Measurements from ENCODE around the gene ELMO2.
A peak's percentile ranks its signal among the peaks of the same experiment; 100 is the strongest.

ELMO2 gene, protein sequence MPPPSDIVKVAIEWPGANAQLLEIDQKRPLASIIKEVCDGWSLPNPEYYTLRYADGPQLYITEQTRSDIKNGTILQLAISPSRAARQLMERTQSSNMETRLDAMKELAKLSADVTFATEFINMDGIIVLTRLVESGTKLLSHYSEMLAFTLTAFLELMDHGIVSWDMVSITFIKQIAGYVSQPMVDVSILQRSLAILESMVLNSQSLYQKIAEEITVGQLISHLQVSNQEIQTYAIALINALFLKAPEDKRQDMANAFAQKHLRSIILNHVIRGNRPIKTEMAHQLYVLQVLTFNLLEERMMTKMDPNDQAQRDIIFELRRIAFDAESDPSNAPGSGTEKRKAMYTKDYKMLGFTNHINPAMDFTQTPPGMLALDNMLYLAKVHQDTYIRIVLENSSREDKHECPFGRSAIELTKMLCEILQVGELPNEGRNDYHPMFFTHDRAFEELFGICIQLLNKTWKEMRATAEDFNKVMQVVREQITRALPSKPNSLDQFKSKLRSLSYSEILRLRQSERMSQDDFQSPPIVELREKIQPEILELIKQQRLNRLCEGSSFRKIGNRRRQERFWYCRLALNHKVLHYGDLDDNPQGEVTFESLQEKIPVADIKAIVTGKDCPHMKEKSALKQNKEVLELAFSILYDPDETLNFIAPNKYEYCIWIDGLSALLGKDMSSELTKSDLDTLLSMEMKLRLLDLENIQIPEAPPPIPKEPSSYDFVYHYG

DNA sequence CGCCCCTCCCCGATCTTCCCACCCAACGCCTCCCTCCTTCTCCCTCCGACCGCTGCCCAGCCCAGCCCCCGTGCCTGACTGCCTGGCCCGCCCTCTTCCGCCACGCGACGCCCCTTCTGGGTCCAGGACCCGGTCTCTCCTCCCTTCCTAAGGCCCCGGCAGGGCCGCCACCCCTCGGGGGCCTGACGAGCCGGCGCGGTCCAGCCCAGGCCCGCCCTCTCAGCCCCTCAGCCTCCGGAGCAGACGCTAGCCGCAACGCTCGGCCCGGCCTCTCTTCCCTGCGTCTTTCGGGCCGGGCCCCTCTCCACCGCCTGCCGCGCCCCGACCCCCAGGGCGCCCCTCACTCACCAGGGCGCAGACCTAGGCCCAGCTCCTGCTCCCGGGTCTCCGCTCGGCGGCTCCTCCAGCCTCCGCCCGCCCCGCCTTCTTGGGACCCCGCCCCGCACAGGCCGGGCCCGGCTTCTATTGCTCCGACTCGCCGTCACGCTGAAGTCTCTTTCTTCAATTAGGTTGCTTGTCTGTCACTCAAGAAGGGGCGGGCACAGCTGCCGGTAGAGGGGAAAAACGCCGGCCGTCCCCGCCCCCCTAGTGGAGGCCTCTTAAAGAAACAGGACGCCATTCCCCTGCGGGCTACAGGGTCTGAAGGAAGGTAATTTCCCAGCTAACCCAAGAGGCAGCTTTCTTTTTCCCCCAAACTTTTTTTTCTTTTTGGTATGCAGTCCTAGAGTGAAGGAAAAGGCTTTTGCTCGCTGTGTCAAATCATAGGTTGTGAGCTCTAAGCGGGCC lies at the start of gene ELMO2:
TSS of gene ELMO2 (minus strand) at position 416 of the 786 bp plus-strand sequence. CDS start 12,133 bp downstream, outside the sequence.
- no peak for TF ChIP-seq CTCF (conservative IDR thresholded peaks at IDR 0.05; ENCODE audit: low read depth)
- DNase-seq (ENCODE audit: low spot score): peak; percentile 100
- H3K27ac ChIP-seq: peak within 1 kb of the TSS; percentile 79
- ChIA-PET POLR2A (ENCODE audit: low non-redundant PET) (interaction anchor here (1.3 kb wide), 1 partner anchor 47 kb away, joined by 11 read pairs; no protein-coding TSS in a partner anchor), CTCF (interaction anchor here (0.5 to 2.9 kb wide), 8 partner anchors 37 to 856 kb away, joined by 3 to 15 read pairs (median 4); no protein-coding TSS in a partner anchor)

GRCh38 chr20:46455729-46456128 lies 49.3 kb upstream of the ELMO2 start:
- CTCF ChIA-PET: no interaction called here

GRCh38 chr20:46446851-46447250 lies 40.4 kb upstream of the ELMO2 start:
- ChIA-PET CTCF (interaction anchor here (0.7 kb wide), 2 partner anchors 140 to 477 kb away, joined by 3 to 4 read pairs; no protein-coding TSS in a partner anchor), POLR2A (ENCODE audit: low non-redundant PET) (no interaction called here)
- DNase-seq (ENCODE audit: low spot score): no peak
- no peak overlapping the region for H3K27ac ChIP-seq
- TF ChIP-seq CTCF (conservative IDR thresholded peaks at IDR 0.05; ENCODE audit: low read depth): no peak

More at GRCh38 chr20:46455729-46456128, 49.3 kb upstream of the ELMO2 start:
- TF ChIP-seq CTCF (conservative IDR thresholded peaks at IDR 0.05; ENCODE audit: low read depth): no peak
- POLR2A ChIA-PET (ENCODE audit: low non-redundant PET): no interaction called here
- H3K27ac ChIP-seq: no peak overlapping the region
- DNase-seq (ENCODE audit: low spot score): no peak

DNA sequence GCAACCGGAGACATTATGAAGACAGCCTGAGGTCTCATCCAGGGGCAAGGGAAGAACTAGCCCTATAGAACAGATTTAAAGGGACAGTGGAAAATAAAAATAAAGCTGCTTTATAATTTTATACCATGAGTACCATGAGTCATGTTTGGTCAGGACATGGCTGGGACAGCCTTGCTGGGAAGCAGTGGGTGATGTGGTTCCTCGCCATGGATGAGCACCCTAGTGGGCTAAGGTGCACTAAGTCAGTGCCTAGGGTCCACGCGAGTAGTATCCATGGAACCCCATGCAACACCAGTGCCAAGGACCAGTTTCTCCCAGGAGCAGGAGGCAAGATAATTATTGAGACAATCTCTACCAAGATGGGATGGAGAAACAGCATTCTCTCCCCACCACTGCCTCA lies 33.4 kb upstream of the ELMO2 start:
- no peak for DNase-seq (ENCODE audit: low spot score)
- no peak overlapping the region for H3K27ac ChIP-seq
- CTCF ChIA-PET: interaction anchor here (0.6 to 2.2 kb wide), 3 partner anchors 26 to 134 kb away, joined by 3 to 13 read pairs (median 3); no protein-coding TSS in a partner anchor
- no peak for TF ChIP-seq CTCF (conservative IDR thresholded peaks at IDR 0.05; ENCODE audit: low read depth)
- POLR2A ChIA-PET (ENCODE audit: low non-redundant PET): interaction anchor here (0.7 kb wide), 1 partner anchor 301 kb away, joined by 3 read pairs; no protein-coding TSS in a partner anchor

DNA sequence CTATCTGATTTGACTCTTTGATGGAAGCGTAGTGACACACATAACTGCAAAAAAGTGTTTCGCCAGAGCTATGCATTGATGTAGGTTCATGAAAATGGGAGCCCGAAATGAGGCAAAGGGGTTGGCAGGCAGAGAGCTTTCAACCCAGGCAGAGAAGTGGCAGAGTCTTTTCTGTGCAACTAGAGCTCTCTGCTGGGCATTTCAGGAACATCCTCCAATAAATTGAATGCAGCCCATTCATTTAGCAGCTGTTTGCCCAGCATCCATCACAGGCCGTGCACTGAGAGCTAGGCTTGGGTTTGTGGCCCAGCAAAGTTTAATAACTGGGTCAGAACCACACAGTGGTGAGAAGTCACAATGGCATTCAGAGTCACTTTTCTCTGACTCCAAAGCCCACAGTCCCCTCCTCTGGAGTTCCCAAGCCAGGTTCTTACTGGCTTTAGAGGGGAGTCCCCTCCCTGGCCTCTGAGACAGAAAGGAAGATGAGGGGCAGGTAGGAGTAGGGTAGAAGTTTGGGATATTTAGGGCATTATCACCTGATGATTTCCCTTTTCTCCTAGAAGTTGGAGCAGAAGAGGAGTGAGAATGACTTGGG lies 31.8 kb upstream of the ELMO2 start:
- DNase-seq (ENCODE audit: low spot score): peak; percentile 67
- ChIA-PET CTCF (interaction anchor here (0.6 to 2.2 kb wide), 14 partner anchors 11 to 826 kb away, joined by 3 to 13 read pairs (median 4); no protein-coding TSS in a partner anchor), POLR2A (ENCODE audit: low non-redundant PET) (interaction anchor here (0.6 kb wide), 1 partner anchor 502 kb away, joined by 3 read pairs; no protein-coding TSS in a partner anchor)
- TF ChIP-seq CTCF (conservative IDR thresholded peaks at IDR 0.05; ENCODE audit: low read depth): no peak; the same call in 1 of the 2 replicates
- no peak overlapping the region for H3K27ac ChIP-seq

Data from RWPE1 (cell line).